GM19455 (cell line): Measurements from ENCODE around the gene ANO1.

Experiments
- ATAC-seq: cut with Tn5 transposase; IDR thresholded peaks from one replicate; pipeline ENCODE4 v1.9.1; 2021; ENCODE audit not compliant: unreplicated experiment

Gene ANO1

GRCh38 chr11:70111269-70112016 lies 33.3 kb downstream of the ANO1 start:
- ATAC-seq: no peak

GRCh38 chr11:70112017-70112434 lies 33.9 kb downstream of the ANO1 start:
- no peak for ATAC-seq

- ATAC-seq: no peak
These were observed 35.7 kb downstream of the ANO1 start for GRCh38 chr11:70113801-70114200.

- ATAC-seq: no peak
These were observed 37.7 kb downstream of the ANO1 start for GRCh38 chr11:70115778-70116177.

GRCh38 chr11:70116386-70117065 lies 38.4 kb downstream of the ANO1 start:
- no peak for ATAC-seq

GRCh38 chr11:70117567-70118145 lies 39.5 kb downstream of the ANO1 start:
- ATAC-seq: no peak

- no peak for ATAC-seq
These were observed 40.5 kb downstream of the ANO1 start for GRCh38 chr11:70118642-70119041.

- no peak for ATAC-seq
These were observed 41.4 kb downstream of the ANO1 start for GRCh38 chr11:70119502-70119901.

- no peak for ATAC-seq
These were observed 42.6 kb downstream of the ANO1 start for GRCh38 chr11:70120674-70121073.

GRCh38 chr11:70122490-70123198 lies 44.5 kb downstream of the ANO1 start:
- no peak for ATAC-seq

- ATAC-seq: no peak
These were observed 45.6 kb downstream of the ANO1 start for GRCh38 chr11:70123711-70124110.

- no peak for ATAC-seq
These were observed 46.3 kb downstream of the ANO1 start for GRCh38 chr11:70124321-70125000.

- ATAC-seq: no peak
These were observed 48.4 kb downstream of the ANO1 start for GRCh38 chr11:70126494-70126893.

GRCh38 chr11:70127653-70128434 lies 49.7 kb downstream of the ANO1 start:
- ATAC-seq: no peak

- no peak for ATAC-seq
These were observed 50.4 kb downstream of the ANO1 start for GRCh38 chr11:70128435-70128906.

- no peak for ATAC-seq
These were observed 51.0 kb downstream of the ANO1 start for GRCh38 chr11:70129051-70129592.

GRCh38 chr11:70130636-70131035 lies 52.5 kb downstream of the ANO1 start:
- no peak for ATAC-seq

- no peak for ATAC-seq
These were observed 53.6 kb downstream of the ANO1 start for GRCh38 chr11:70131606-70132190.

GRCh38 chr11:70132641-70133040 lies 54.5 kb downstream of the ANO1 start:
- no peak for ATAC-seq
